T-cell (primary cell): ENCODE data around the gene DDRGK1. TPM values are rescaled to one million over a fixed set of nuclear protein-coding genes. Genes with fewer than 3 reads are reported as not detected.

Experiments used
- ATAC-seq, 4 experiments: fragments of 200-7000 bp in 3 of 4; fragments of 150-1000 bp in 1 of 4; cut with Tn5 transposase; replicated peaks in 1 of 4; 1 replicate in 3 of 4; 2 replicates in 1 of 4; pipeline ENCODE4 v1.10.0; 2021; ENCODE audit warnings: moderate library complexity in 3 of 4, mild to moderate bottlenecking in 2 of 4, moderate number of reproducible peaks in 1 of 4
- CTCF ChIA-PET, 2 donors: fragments of 300-600 bp; sonication (Branson Sonifier 250); formaldehyde crosslinking; loops; one replicate each; lab custom pipeline; 2022; ENCODE audit warnings: antibody characterized with exemption in 2 of 2; lab: Charles Lee
- POLR2A ChIA-PET, 2 donors: fragments of 300-600 bp; sonication (Branson Sonifier 250); formaldehyde crosslinking; loops; one replicate each; lab custom pipeline; 2022; ENCODE audit warnings: antibody characterized with exemption in 2 of 2; lab: Charles Lee
- DNase-seq, 35 experiments: peaks; one replicate each; pipeline versions ENCODE4 v3.0.0 to v3.0.0-alpha.2; 2013 to 2023
- H3K27ac ChIP-seq: one replicate; pipeline ENCODE4 v1.5.1; 2013; ENCODE audit warnings: low read length
- H3K27me3 ChIP-seq, 2 experiments: replicated peaks in 1 of 2; 1 replicate in 1 of 2; 2 replicates in 1 of 2; pipeline versions ENCODE4 v1.6.1 to v1.7.0; 2013; ENCODE audit warnings: low read length in 1 of 2, mixed read lengths in 1 of 2; ENCODE audit not compliant: control insufficient read depth in 2 of 2, insufficient read depth in 2 of 2; ENCODE audit errors: extremely low read depth in 1 of 2
- H3K36me3 ChIP-seq, 2 donors: 1 replicate in 1 of 2; 2 replicates in 1 of 2; pipeline versions ENCODE4 v1.6.1 to v1.7.0; 2013; ENCODE audit warnings: low read length in 1 of 2; ENCODE audit not compliant: control insufficient read depth in 2 of 2, insufficient read depth in 1 of 2; ENCODE audit errors: extremely low read depth in 1 of 2
- H3K4me1 ChIP-seq, 2 experiments: 1 replicate in 1 of 2; 2 replicates in 1 of 2; pipeline versions ENCODE4 v1.6.1 to v1.7.0; 2013; ENCODE audit warnings: low read length in 2 of 2, mixed read lengths in 1 of 2; ENCODE audit not compliant: insufficient read depth in 2 of 2, control insufficient read depth in 1 of 2; ENCODE audit errors: extremely low read depth in 1 of 2
- H3K4me3 ChIP-seq, 2 donors: 1 replicate in 1 of 2; 2 replicates in 1 of 2; pipeline versions ENCODE4 v1.5.1 to v1.7.0; 2013; ENCODE audit warnings: mild to moderate bottlenecking in 2 of 2, low read length in 1 of 2, moderate library complexity in 1 of 2; ENCODE audit not compliant: control insufficient read depth in 1 of 2; ENCODE audit errors: extremely low read depth in 1 of 2
- H3K9me3 ChIP-seq: 2 replicates; pipeline ENCODE4 v1.7.0; 2013
- H3K27ac Mint-ChIP-seq, 2 donors: one replicate each; pipeline ENCODE4 v1.8.0; 2020 to 2021; ENCODE audit warnings: mild to moderate bottlenecking in 2 of 2, mixed read lengths in 2 of 2
- H3K27me3 Mint-ChIP-seq, 2 donors: one replicate each; pipeline ENCODE4 v1.8.0; 2021 to 2022; ENCODE audit warnings: mixed read lengths in 2 of 2
- H3K36me3 Mint-ChIP-seq: one replicate; pipeline ENCODE4 v1.8.0; 2021; ENCODE audit warnings: mixed read lengths
- H3K4me1 Mint-ChIP-seq, 3 donors: one replicate each; pipeline ENCODE4 v1.8.0; 2020 to 2022; ENCODE audit warnings: mixed read lengths in 3 of 3, mild to moderate bottlenecking in 1 of 3
- H3K4me3 Mint-ChIP-seq, 3 donors: one replicate each; pipeline ENCODE4 v1.8.0; 2020 to 2022; ENCODE audit warnings: mild to moderate bottlenecking in 3 of 3, mixed read lengths in 3 of 3, moderate library complexity in 3 of 3
- H3K9me3 Mint-ChIP-seq, 3 donors: one replicate each; pipeline ENCODE4 v1.8.0; 2020 to 2022; ENCODE audit warnings: mixed read lengths in 3 of 3
- WGBS: methylation state at CpG from one replicate; pipeline ENCODE4 v1.1.5; 2013; ENCODE audit warnings: missing lambda C conversion rate; ENCODE audit not compliant: insufficient coverage; 5-methylcytosine and 5-hydroxymethylcytosine counted together
- total RNA-seq, 35 experiments: library from RNA in 6 of 35; stranded (reverse) in 6 of 35; fragments of 120-200 nt in 1 of 35; gene quantifications; one replicate each; pipeline versions ENCODE4 v1.2.1 to v1.2.4 and lab custom pipeline; 2013 to 2026

The DDRGK1 gene
- total RNA-seq, 5 donors from 2014 or later (not counting 1 experiment from before 2014, with no cell fraction given) = 44.6 to 76.3 (median 68.2) TPM

DNA sequence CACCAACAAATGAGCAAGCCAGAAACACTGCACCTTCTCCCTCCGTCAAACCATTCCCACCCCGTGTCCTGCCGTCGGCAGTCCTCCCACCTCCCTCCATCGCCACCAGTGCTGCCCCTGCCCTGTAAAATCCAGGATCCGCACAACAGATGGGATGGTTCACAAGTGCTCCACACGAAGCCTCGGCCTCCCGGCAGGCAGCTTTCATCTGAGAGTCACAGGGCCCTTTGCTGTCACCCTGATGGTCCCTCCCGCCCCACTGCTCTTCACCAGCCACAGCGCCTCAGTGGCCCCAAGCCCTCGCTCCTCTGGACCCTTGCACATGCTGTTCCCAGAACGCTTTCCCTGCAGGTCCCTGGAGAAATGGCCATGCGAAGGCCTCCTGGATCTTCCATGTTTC lies 22.4 kb upstream of the DDRGK1 start:
- Mint-ChIP-seq H3K27me3 (no peaks in the 10 kb centered on the region), H3K4me3 (no peak overlapping the region), H3K4me1 (peaks cover 12 to 20% (median 17%) of the 10 kb centered on the region in 3 donors), H3K36me3 (no peaks in the 10 kb centered on the region), H3K27ac (no peak overlapping the region), H3K9me3 (no peaks in the 10 kb centered on the region)
- no peak overlapping the region for H3K4me3 ChIP-seq
- DNase-seq = no peak
- ChIA-PET POLR2A (no interaction called here), CTCF (no interaction called here)
- peaks cover 2 to 19% of the 10 kb centered on the region in 2 donors for H3K36me3 ChIP-seq
- no peaks in the 10 kb centered on the region for H3K27me3 ChIP-seq
- ATAC-seq = no peak
- no peak overlapping the region for H3K27ac ChIP-seq
- WGBS = 96% methylated on average over 12 of the region's 14 CpGs
- peaks cover 7 to 22% of the 10 kb centered on the region in 2 experiments for H3K4me1 ChIP-seq
- H3K9me3 ChIP-seq = no peaks in the 10 kb centered on the region

DNA sequence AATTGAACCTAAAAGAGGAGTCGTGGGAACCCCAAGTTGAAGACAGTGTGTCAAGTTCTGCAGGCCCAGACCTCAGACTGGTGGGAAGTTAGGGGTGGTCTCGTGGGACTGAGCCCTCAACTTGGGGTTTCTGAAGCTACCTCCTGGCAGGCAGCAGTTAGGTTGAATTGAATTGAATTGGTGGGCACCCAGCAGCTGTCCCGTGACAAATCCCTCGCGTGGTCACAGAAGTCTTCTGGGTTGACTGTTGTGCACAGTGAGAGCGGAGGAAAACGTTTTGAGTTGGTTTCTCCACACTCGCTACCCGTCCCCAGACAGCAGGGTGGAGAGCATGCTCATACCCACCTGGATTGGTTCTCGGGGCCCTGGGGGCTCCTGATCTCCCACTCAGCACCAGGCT lies 21.6 kb upstream of the DDRGK1 start:
- no peak overlapping the region for H3K4me3 Mint-ChIP-seq
- peaks cover 12 to 25% (median 17%) of the 10 kb centered on the region in 3 donors for H3K4me1 Mint-ChIP-seq
- peak overlapping the region in 1 of 2 donors; percentile 52 for H3K27ac Mint-ChIP-seq
- ATAC-seq = no peak
- DNase-seq = no peak
- Histone ChIP-seq H3K9me3 (no peaks in the 10 kb centered on the region), H3K27ac (no peak overlapping the region), H3K36me3 (peaks cover 8 to 27% of the 10 kb centered on the region in 2 donors), H3K4me1 (peaks cover 7 to 22% of the 10 kb centered on the region in 2 experiments), H3K4me3 (no peak overlapping the region), H3K27me3 (no peaks in the 10 kb centered on the region)
- H3K36me3 Mint-ChIP-seq = peaks cover 5% of the 10 kb centered on the region
- H3K27me3 Mint-ChIP-seq = no peaks in the 10 kb centered on the region
- POLR2A ChIA-PET = no interaction called here
- CTCF ChIA-PET = no interaction called here
- WGBS = 84% methylated on average over 9 of the region's 10 CpGs
- no peaks in the 10 kb centered on the region for H3K9me3 Mint-ChIP-seq

DNA sequence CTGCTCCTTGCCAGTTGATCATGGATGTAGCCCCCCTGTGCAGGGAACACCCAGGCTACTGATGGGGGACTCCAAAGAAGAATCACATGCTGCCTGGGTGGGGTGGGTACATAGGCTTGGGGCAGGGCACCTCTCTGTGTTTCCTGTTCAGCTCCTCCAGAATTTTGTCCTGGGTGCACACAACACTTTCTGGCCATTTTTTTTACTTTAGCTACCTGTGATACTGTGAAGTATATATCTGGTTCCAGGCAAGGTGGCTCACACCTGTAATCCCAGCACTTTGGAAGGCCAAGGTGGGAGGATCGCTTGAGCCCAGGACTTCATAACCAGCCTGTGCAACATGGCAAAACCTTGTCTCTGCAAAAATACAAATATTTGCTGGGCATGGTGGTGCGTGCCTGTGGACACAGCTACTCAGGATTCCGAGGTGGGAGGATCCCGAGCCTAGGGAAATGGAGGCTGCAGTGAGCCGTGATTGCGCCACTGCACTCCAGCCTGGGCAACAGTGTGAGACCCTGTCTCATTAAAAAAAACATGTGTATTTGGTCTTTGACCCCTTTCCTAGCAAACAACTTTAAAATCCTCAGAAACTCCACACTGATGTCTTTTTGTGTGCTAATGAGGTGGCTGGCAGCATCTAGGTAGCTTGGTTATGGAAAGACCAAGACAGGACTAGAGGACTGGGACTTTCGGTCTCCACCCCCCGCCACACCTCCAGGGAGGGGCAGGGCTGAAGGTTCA lies 20.4 kb upstream of the DDRGK1 start:
- CTCF ChIA-PET = no interaction called here
- POLR2A ChIA-PET = no interaction called here
- Mint-ChIP-seq H3K4me1 (peaks cover 12 to 25% (median 17%) of the 10 kb centered on the region in 3 donors), H3K36me3 (peaks cover 14% of the 10 kb centered on the region), H3K27ac (peak overlapping the region in 1 of 2 donors; percentile 28), H3K4me3 (no peak overlapping the region), H3K9me3 (no peaks in the 10 kb centered on the region), H3K27me3 (no peaks in the 10 kb centered on the region)
- 94% methylated on average over 2 of the region's 8 CpGs for whole genome bisulfite sequencing
- H3K27ac ChIP-seq = no peak overlapping the region
- H3K4me3 ChIP-seq = no peak overlapping the region
- peaks cover 7 to 22% of the 10 kb centered on the region in 2 experiments for H3K4me1 ChIP-seq
- no peaks in the 10 kb centered on the region for H3K9me3 ChIP-seq
- H3K36me3 ChIP-seq = peaks cover 19 to 35% of the 10 kb centered on the region in 2 donors
- ATAC-seq (no peak), DNase-seq (no peak)
- no peaks in the 10 kb centered on the region for H3K27me3 ChIP-seq

DNA sequence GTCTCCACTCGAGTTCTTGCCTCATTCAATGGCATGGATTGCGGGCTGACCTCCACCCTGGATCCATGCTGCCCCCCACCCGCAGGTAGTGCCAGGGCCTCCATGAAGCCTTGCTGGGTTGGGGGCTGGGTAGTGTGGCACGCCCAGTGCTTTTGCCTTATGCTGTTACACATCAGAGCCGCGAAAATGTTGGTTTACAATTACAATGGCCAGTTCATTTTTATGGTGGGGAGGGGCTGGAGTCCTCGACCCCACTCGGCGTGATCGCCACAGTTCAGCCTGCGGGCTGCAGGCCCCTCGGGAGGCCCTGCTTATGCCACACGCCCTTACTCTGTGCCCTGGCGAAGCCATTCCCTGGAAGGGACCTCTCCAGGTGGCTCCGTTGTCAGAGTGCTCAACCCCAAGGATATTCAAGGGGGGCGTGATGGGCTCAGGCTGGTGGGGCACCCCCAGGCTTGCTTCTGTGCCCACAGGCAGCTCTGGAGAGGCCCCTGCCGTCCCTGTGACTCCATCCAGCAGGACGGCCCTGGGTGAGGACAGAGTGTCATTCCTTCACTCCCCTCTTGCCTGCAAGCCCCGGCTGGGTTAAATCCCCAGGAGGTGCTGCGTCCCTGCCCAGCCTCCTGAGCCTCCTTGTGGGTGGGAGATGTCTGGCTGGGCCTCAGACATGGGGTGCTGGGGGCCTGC lies 19.7 kb upstream of the DDRGK1 start:
- no peak overlapping the region for H3K27ac ChIP-seq
- H3K36me3 ChIP-seq = peaks cover 19 to 38% of the 10 kb centered on the region in 2 donors
- Mint-ChIP-seq H3K4me3 (peak overlapping the region in 1 of 3 donors; percentile 65), H3K27ac (peak overlapping the region in 1 of 2 donors; percentile 84), H3K9me3 (no peaks in the 10 kb centered on the region), H3K27me3 (no peaks in the 10 kb centered on the region), H3K36me3 (peaks cover 14% of the 10 kb centered on the region), H3K4me1 (peaks cover 12 to 25% (median 17%) of the 10 kb centered on the region in 3 donors)
- ATAC-seq (no peak), DNase-seq (no peak)
- H3K9me3 ChIP-seq = no peaks in the 10 kb centered on the region
- no peak overlapping the region for H3K4me3 ChIP-seq
- ChIA-PET CTCF (no interaction called here), POLR2A (no interaction called here)
- H3K27me3 ChIP-seq = no peaks in the 10 kb centered on the region
- 96% methylated on average over 15 of the region's 20 CpGs for WGBS
- peaks cover 7 to 22% of the 10 kb centered on the region in 2 experiments for H3K4me1 ChIP-seq

DNA sequence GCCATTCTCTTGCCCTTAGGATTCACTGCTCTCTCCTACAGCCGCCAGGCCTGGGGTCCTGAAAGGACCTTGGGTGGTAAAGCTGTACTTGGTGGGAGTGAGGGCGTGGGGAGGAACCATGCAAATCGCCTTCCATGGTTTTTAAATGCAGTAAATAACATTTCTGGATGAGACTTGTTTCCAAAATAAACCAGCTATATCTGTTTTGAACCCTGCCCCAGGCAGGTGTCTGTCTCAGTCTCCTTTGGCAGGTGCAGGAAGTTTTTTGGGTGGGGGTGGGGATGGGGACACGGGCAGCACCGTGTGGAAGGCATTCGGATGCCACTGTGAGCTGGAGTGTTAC lies 19.1 kb upstream of the DDRGK1 start:
- POLR2A ChIA-PET = interaction anchor here in 1 of 2 donors (0.5 to 0.6 kb wide), 3 partner anchors 11 to 95 kb away, joined by 3 to 4 read pairs (median 4); no protein-coding TSS in a partner anchor
- H3K27ac Mint-ChIP-seq = peak overlapping the region; percentile 65 to 84
- peaks cover 12 to 25% (median 18%) of the 10 kb centered on the region in 3 donors for H3K4me1 Mint-ChIP-seq
- Histone ChIP-seq H3K36me3 (peaks cover 19 to 38% of the 10 kb centered on the region in 2 donors), H3K4me1 (peaks cover 9 to 24% of the 10 kb centered on the region in 2 experiments), H3K4me3 (no peak overlapping the region), H3K27ac (peak overlapping the region; percentile 23), H3K27me3 (no peaks in the 10 kb centered on the region), H3K9me3 (no peaks in the 10 kb centered on the region)
- DNase-seq (no peak), ATAC-seq (no peak)
- WGBS = 94% methylated on average over 5 of the region's 6 CpGs
- peak overlapping the region in 2 of 3 donors; percentile 52 to 65 for H3K4me3 Mint-ChIP-seq
- no peaks in the 10 kb centered on the region for H3K9me3 Mint-ChIP-seq
- H3K36me3 Mint-ChIP-seq = peaks cover 14% of the 10 kb centered on the region
- H3K27me3 Mint-ChIP-seq = no peaks in the 10 kb centered on the region
- CTCF ChIA-PET = interaction anchor here in 1 of 2 donors (0.6 kb wide), 1 partner anchor 17 kb away, joined by 3 read pairs; no protein-coding TSS in a partner anchor
